Stimulated activated CD4-positive, alpha-beta T cell treated with anti-CD3 and anti-CD28 coated beads, Interleukin-1b, Interleukin-23, amount 100 ng/mL, for 48 hours (primary cell): Measurements from ENCODE around the gene UBE3B.
"Not testable (repeated sequence)": the region's sequence is repeated elsewhere in the genome, so short reads cannot be mapped to it uniquely, and the experiment has no call there.

Experiments
- DNase-seq: peaks from one replicate; pipeline ENCODE4 v3.0.0-alpha.2; 2020

Gene UBE3B

GRCh38 chr12:109477185-109477962 is at the start of gene UBE3B, which contains the start of gene KCTD10:
UBE3B (plus strand) TSS chr12:109477634; CDS start chr12:109483552, 5,918 bp downstream.
KCTD10 (minus strand) TSS chr12:109477300; CDS start chr12:109477262, 38 bp downstream.
- peak; percentile 87 for DNase-seq

GRCh38 chr12:109428037-109428629 is 49.3 kb upstream of the UBE3B start:
- peak; percentile 76 for DNase-seq

GRCh38 chr12:109428804-109429203 is 48.6 kb upstream of the UBE3B start:
- DNase-seq: not testable (repeated sequence)

GRCh38 chr12:109430244-109430643 is 47.2 kb upstream of the UBE3B start:
- no peak for DNase-seq

GRCh38 chr12:109432431-109432830 is 45.0 kb upstream of the UBE3B start:
- DNase-seq: no peak

- peak; percentile 80 for DNase-seq
Observed at GRCh38 chr12:109432842-109433304, 44.6 kb upstream of the UBE3B start.

- no peak for DNase-seq
Observed at GRCh38 chr12:109433618-109434017, 43.8 kb upstream of the UBE3B start.

GRCh38 chr12:109434582-109434981 is 42.9 kb upstream of the UBE3B start:
- no peak for DNase-seq

- DNase-seq: no peak
Observed at GRCh38 chr12:109435428-109436187, 41.8 kb upstream of the UBE3B start.

- DNase-seq: no peak
Observed at GRCh38 chr12:109436188-109436560, 41.3 kb upstream of the UBE3B start.

- no peak for DNase-seq
Observed at GRCh38 chr12:109439181-109439580, 38.3 kb upstream of the UBE3B start.

GRCh38 chr12:109439951-109440350 is 37.5 kb upstream of the UBE3B start:
- DNase-seq: not testable (repeated sequence)

- no peak for DNase-seq
Observed at GRCh38 chr12:109440851-109441490, 36.5 kb upstream of the UBE3B start.

- no peak for DNase-seq
Observed at GRCh38 chr12:109443794-109444193, 33.6 kb upstream of the UBE3B start.

- DNase-seq: no peak
Observed at GRCh38 chr12:109444259-109444658, 33.2 kb upstream of the UBE3B start.

GRCh38 chr12:109445191-109445609 is 32.2 kb upstream of the UBE3B start:
- no peak for DNase-seq

GRCh38 chr12:109446869-109447268 is 30.6 kb upstream of the UBE3B start:
- no peak for DNase-seq

GRCh38 chr12:109447482-109447881 is 30.0 kb upstream of the UBE3B start:
- DNase-seq: no peak

- DNase-seq: no peak
Observed at GRCh38 chr12:109448272-109448671, 29.2 kb upstream of the UBE3B start.

GRCh38 chr12:109448707-109449390 is 28.6 kb upstream of the UBE3B start:
- DNase-seq: no peak

- no peak for DNase-seq
Observed at GRCh38 chr12:109449845-109450532, 27.4 kb upstream of the UBE3B start.

GRCh38 chr12:109450980-109451379 is 26.5 kb upstream of the UBE3B start:
- no peak for DNase-seq
